ENCODE data around the gene ATP1B1.
A peak's percentile ranks its signal among the peaks of the same experiment; 100 is the strongest.

The ATP1B1 gene

GRCh38 chr1:169064103-169064502 is 42.4 kb upstream of the ATP1B1 start:
- H3K9me3 ChIP-seq = peaks cover 0 to 7% (median 0%) of the 10 kb centered on the region in 3 donors
- no peak overlapping the region for H3K4me3 ChIP-seq
- H3K27me3 ChIP-seq = no peaks in the 10 kb centered on the region
- H3K4me1 ChIP-seq = no peaks in the 10 kb centered on the region
- intact Hi-C loops (cut with DNase I; ENCODE audit: low total_unique reads) = no loop called here
- no peak for DNase-seq
- H3K36me3 ChIP-seq = no peaks in the 10 kb centered on the region
- TF ChIP-seq, protein P1, sequence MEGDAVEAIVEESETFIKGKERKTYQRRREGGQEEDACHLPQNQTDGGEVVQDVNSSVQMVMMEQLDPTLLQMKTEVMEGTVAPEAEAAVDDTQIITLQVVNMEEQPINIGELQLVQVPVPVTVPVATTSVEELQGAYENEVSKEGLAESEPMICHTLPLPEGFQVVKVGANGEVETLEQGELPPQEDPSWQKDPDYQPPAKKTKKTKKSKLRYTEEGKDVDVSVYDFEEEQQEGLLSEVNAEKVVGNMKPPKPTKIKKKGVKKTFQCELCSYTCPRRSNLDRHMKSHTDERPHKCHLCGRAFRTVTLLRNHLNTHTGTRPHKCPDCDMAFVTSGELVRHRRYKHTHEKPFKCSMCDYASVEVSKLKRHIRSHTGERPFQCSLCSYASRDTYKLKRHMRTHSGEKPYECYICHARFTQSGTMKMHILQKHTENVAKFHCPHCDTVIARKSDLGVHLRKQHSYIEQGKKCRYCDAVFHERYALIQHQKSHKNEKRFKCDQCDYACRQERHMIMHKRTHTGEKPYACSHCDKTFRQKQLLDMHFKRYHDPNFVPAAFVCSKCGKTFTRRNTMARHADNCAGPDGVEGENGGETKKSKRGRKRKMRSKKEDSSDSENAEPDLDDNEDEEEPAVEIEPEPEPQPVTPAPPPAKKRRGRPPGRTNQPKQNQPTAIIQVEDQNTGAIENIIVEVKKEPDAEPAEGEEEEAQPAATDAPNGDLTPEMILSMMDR (IDR thresholded peaks at IDR 0.05) = no peak
- no peak overlapping the region for H3K27ac ChIP-seq

- TF ChIP-seq, protein P1 (IDR thresholded peaks at IDR 0.05) = no peak
- no peaks in the 10 kb centered on the region for H3K27me3 ChIP-seq
- H3K4me1 ChIP-seq = peaks cover 0 to 10% (median 5%) of the 10 kb centered on the region in 4 donors
- DNase-seq = no peak
- H3K4me3 ChIP-seq = no peak overlapping the region
- no peaks in the 10 kb centered on the region for H3K9me3 ChIP-seq
- no peaks in the 10 kb centered on the region for H3K36me3 ChIP-seq
- H3K27ac ChIP-seq = peak overlapping the region in 1 of 2 donors; percentile 7
- intact Hi-C loops (cut with DNase I; ENCODE audit: low total_unique reads) = no loop called here
Measured at GRCh38 chr1:169070547-169070946, 35.9 kb upstream of the ATP1B1 start.

DNA sequence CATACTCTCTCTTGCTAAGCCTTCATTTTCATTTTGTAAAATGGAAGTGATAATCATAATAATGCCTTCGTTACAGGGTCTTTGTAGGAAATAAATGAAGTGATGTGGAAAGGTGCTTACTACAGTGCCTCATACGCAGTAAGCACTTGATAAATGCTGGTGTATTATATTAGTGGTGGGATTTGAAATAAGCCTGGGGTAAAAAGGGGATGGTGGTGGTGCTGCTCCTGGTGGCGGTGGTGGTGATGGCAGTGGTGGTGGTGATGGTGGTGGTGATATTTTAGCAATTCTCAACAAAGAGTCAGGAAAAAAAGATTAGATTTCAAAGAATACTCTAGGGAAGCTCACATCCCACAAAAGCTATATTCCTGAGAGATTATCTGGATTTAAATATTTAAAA is 35.5 kb upstream of the ATP1B1 start:
- Histone ChIP-seq H3K36me3 (no peaks in the 10 kb centered on the region), H3K4me3 (no peak overlapping the region), H3K27ac (peak overlapping the region in 1 of 2 donors; percentile 7), H3K4me1 (peaks cover 0 to 10% (median 5%) of the 10 kb centered on the region in 4 donors), H3K27me3 (no peaks in the 10 kb centered on the region), H3K9me3 (no peaks in the 10 kb centered on the region)
- TF ChIP-seq, protein P1 (IDR thresholded peaks at IDR 0.05) = no peak
- intact Hi-C loops (cut with DNase I; ENCODE audit: low total_unique reads) = no loop called here
- no peak for DNase-seq

DNA sequence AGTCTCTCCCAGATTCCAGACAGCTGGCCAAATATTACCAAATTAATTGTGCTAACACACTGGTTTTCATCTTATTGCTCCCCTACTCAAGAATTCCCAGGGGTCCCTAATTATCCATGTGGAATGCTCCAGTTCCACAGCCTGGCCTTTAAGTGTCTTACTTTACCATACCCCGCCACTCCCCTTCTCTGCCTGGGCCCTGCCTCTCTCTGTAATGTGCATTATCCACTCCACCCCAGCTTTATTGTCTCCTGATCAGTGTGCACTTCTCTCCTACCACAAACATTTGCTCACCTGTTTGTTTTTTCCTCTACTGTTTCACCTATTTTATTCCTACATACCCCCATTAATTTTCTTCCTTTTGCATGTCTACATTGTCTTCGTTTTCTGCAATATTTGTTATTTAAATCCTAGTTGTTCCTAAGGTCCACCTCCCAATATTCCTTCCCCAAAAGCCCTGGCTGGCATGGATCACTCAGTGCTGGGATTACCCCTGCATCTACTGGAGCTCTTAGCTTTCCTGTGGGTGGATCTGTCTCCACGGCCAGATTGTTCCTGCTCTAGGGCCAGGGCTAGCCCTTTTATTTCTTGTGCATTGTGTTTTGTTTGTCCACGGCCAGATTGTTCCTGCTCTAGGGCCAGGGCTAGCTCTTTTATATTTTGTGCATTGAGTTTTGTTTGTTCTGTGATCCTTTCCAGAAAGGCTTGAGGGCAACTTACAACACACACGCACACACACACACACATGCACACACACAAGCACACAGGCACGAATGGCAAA is 33.4 kb upstream of the ATP1B1 start:
- H3K9me3 ChIP-seq = no peaks in the 10 kb centered on the region
- H3K4me3 ChIP-seq = no peak overlapping the region
- H3K4me1 ChIP-seq = peaks cover 0 to 10% (median 5%) of the 10 kb centered on the region in 4 donors
- intact Hi-C loops (cut with DNase I; ENCODE audit: low total_unique reads) = no loop called here
- TF ChIP-seq, protein P1 (IDR thresholded peaks at IDR 0.05) = no peak
- no peak for DNase-seq
- no peaks in the 10 kb centered on the region for H3K27me3 ChIP-seq
- H3K36me3 ChIP-seq = no peaks in the 10 kb centered on the region
- no peak overlapping the region for H3K27ac ChIP-seq

DNA sequence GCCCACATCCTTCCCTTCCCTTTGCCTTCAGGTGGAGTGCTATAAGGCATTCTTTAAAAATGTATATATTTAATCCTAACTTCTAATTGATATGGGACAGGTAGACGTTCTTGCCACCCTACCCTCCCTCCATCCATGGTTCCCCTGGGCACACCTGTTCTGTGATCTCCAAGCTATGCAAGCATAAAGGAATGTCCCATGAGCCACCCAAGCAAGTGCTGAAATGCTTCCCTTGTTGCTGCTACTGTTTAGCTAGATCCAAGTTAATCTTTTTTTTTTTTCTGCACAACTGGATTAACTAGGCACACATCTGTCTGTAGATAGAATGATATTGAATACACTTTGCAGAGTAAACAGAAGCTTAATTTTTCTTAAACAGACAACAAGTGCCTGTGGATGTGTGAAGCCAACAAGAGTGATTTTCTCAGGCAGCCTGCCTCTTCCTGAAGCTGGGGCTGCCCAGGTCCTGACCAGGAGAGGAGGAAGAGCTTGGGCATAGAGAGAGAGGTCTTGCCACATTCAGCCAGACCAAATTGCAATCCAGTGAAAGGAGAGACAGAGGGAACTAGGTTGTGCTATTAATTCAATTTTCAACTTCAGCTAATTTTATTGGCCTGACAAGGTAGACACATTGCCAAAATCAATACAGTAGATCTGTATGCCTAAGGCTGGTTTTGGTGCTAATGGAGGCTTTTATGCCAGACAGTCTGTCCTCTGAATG is 28.2 kb upstream of the ATP1B1 start:
- intact Hi-C loops (cut with DNase I; ENCODE audit: low total_unique reads) = no loop called here
- Histone ChIP-seq H3K9me3 (no peaks in the 10 kb centered on the region), H3K4me3 (no peak overlapping the region), H3K27me3 (no peaks in the 10 kb centered on the region), H3K4me1 (peaks cover 0 to 10% (median 8%) of the 10 kb centered on the region in 4 donors), H3K36me3 (no peaks in the 10 kb centered on the region), H3K27ac (no peak overlapping the region)
- DNase-seq = no peak
- TF ChIP-seq, protein P1 (IDR thresholded peaks at IDR 0.05) = no peak
